ENCODE data around the gene RANBP1.

Gene RANBP1

GRCh38 chr22:20118300-20119020, 2.6 kb downstream of the RANBP1 start:
- DNase-seq (ENCODE audit: low read depth in 2 of 2), result no peak
- no peak for TF ChIP-seq CTCF (IDR thresholded peaks at IDR 0.05; ENCODE audit: low read depth, low read length)
- peak overlapping the region; percentile 72 to 79 for H3K4me3 ChIP-seq (replicated peaks in 1 of 2; ENCODE audit: low read depth in 2 of 2, low read length in 2 of 2)

GRCh38 chr22:20121856-20122415, 6.0 kb downstream of the RANBP1 start:
- DNase-seq (ENCODE audit: low read depth in 2 of 2), result no peak
- H3K4me3 ChIP-seq (replicated peaks in 1 of 2; ENCODE audit: low read depth in 2 of 2, low read length in 2 of 2), result no peak overlapping the region
- no peak for TF ChIP-seq CTCF (IDR thresholded peaks at IDR 0.05; ENCODE audit: low read depth, low read length)

- H3K4me3 ChIP-seq (replicated peaks in 1 of 2; ENCODE audit: low read depth in 2 of 2, low read length in 2 of 2), result no peak overlapping the region
- no peak for TF ChIP-seq CTCF (IDR thresholded peaks at IDR 0.05; ENCODE audit: low read depth, low read length)
- DNase-seq (ENCODE audit: low read depth in 2 of 2), result no peak
Measured at GRCh38 chr22:20123366-20124082, 7.6 kb downstream of the RANBP1 start.

GRCh38 chr22:20124083-20124787, 8.3 kb downstream of the RANBP1 start:
- no peak overlapping the region for H3K4me3 ChIP-seq (replicated peaks in 1 of 2; ENCODE audit: low read depth in 2 of 2, low read length in 2 of 2)
- no peak for DNase-seq (ENCODE audit: low read depth in 2 of 2)
- TF ChIP-seq CTCF (IDR thresholded peaks at IDR 0.05; ENCODE audit: low read depth, low read length), result no peak

- TF ChIP-seq CTCF (IDR thresholded peaks at IDR 0.05; ENCODE audit: low read depth, low read length), result no peak
- DNase-seq (ENCODE audit: low read depth in 2 of 2), result no peak
- no peak overlapping the region for H3K4me3 ChIP-seq (replicated peaks in 1 of 2; ENCODE audit: low read depth in 2 of 2, low read length in 2 of 2)
Measured at GRCh38 chr22:20125201-20126174, 9.6 kb downstream of the RANBP1 start.
